ACC112 (cell line): ENCODE results near the gene RNU5B-1.

ENCODE experiments used
- H2AFZ ChIP-seq: fragments of 200-600 bp; sonication (generic); one replicate; pipeline ENCODE4 v1.6.0; 2017; ENCODE audit warnings: antibody characterized with exemption, low read length; ENCODE audit not compliant: unreplicated experiment
- H3K27ac ChIP-seq: fragments of 200-600 bp; sonication (generic); 2 replicates; pipeline ENCODE4 v1.5.1; 2014; ENCODE audit warnings: low read depth, mild to moderate bottlenecking, antibody characterized with exemption, low read length, moderate library complexity
- H3K27me3 ChIP-seq: fragments of 200-600 bp; sonication (generic); 2 replicates; pipeline ENCODE4 v1.6.1; 2014; ENCODE audit warnings: mild to moderate bottlenecking, antibody characterized with exemption, low read length, moderate library complexity, mixed read lengths; ENCODE audit not compliant: insufficient read depth
- H3K36me3 ChIP-seq: fragments of 200-600 bp; sonication (generic); 2 replicates; pipeline ENCODE4 v1.6.1; 2016; ENCODE audit warnings: mild to moderate bottlenecking, antibody characterized with exemption, low read length, moderate library complexity, mixed read lengths; ENCODE audit not compliant: insufficient read depth
- H3K4me1 ChIP-seq: fragments of 200-600 bp; sonication (generic); one replicate; pipeline ENCODE4 v1.6.1; 2016; ENCODE audit warnings: low read length, mixed read lengths; ENCODE audit not compliant: insufficient read depth, unreplicated experiment, control insufficient read depth
- H3K4me3 ChIP-seq: fragments of 200-600 bp; sonication (generic); 2 replicates; pipeline ENCODE4 v1.5.1; 2014; ENCODE audit warnings: mild to moderate bottlenecking, low read depth, low read length
- H3K79me2 ChIP-seq: fragments of 200-600 bp; sonication (generic); one replicate; pipeline ENCODE4 v1.6.0; 2016; ENCODE audit warnings: low read length; ENCODE audit not compliant: control insufficient read depth, unreplicated experiment, insufficient read depth

Gene RNU5B-1

DNA sequence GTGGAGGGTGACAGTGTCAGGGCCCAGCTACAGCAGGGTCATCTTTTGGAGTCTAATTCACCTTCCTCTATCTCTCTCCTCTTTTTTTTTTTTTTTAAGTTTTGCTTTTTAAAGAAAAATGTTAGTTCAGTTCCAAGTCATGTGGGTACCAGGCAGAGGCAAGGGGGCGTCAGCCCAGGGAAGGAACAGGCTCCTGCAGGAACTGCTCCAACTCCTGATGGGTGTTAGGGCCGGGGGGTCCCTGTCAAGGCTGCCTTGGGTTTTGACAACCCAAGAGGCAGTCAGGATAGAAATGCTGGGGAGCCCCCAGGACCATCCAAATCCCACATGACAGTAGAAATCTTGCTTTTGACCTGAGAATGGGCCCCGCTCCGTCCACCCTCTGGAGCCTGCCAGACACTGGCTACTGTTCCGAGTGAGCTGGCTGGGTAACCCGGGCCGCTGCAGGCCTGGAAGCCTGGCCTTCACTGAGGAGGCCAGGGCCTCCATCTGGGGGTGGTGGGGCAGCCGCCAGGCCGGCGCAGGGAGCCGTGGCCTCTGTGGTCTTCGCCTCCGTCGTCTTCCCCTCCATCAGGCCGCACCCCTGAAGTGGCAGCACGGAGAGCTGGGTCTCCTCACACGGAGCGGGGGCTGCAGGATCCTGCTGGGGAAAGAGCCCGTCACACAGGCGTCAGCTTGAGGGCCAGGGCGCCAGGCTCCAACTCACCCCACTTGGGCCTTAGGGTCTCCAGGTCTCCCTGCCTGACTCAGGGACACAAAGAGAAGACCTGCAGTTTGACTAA, 24.2 kb downstream of the RNU5B-1 start:
- no peaks in the 10 kb centered on the region for H3K27me3 ChIP-seq

DNA sequence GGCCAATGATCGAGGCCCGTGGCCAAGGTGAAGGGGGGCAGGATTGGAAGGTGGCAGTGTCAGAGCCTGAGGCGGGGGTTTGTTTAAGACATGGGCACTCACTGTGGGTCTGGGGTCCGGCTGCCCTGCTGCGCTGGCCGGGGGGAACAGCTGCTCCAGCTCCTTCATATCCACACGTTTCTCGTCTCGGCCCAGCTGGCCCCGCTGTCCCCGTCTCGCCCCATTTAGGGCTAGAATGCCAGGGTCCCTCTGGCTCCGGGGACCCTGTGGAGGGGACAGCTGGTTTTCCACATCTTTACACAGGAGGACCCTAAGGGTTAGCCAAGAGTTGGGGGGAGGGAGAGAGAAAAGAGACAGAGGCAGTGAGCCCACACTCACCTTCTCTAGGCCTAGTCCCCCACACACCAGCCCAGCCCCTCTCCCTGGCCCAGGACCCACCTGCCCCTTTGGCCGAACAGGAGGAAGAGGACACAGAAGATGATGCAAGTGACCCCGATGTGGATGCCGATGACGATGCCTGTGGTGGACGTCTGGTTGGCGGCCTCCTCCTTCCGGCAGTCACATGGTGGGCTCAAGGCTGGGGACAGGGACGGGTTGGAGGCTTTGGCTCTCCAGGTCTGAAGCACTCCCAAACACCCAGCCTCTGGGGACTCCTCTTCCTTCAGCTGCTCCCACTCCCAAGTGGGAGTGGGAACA, 25.0 kb downstream of the RNU5B-1 start:
- H3K36me3 ChIP-seq, result no peaks in the 10 kb centered on the region
- H3K27me3 ChIP-seq, result no peaks in the 10 kb centered on the region
- no peak overlapping the region for H2AFZ ChIP-seq
- H3K4me1 ChIP-seq, result no peaks in the 10 kb centered on the region
- H3K27ac ChIP-seq, result no peak overlapping the region
- H3K4me3 ChIP-seq, result no peak overlapping the region
- no peaks in the 10 kb centered on the region for H3K79me2 ChIP-seq

More for the DNA sequence above, 24.2 kb downstream of the RNU5B-1 start:
- Histone ChIP-seq H3K4me3 (no peak overlapping the region), H3K27ac (no peak overlapping the region), H3K36me3 (no peaks in the 10 kb centered on the region), H3K4me1 (no peaks in the 10 kb centered on the region), H2AFZ (no peak overlapping the region), H3K79me2 (no peaks in the 10 kb centered on the region)

DNA sequence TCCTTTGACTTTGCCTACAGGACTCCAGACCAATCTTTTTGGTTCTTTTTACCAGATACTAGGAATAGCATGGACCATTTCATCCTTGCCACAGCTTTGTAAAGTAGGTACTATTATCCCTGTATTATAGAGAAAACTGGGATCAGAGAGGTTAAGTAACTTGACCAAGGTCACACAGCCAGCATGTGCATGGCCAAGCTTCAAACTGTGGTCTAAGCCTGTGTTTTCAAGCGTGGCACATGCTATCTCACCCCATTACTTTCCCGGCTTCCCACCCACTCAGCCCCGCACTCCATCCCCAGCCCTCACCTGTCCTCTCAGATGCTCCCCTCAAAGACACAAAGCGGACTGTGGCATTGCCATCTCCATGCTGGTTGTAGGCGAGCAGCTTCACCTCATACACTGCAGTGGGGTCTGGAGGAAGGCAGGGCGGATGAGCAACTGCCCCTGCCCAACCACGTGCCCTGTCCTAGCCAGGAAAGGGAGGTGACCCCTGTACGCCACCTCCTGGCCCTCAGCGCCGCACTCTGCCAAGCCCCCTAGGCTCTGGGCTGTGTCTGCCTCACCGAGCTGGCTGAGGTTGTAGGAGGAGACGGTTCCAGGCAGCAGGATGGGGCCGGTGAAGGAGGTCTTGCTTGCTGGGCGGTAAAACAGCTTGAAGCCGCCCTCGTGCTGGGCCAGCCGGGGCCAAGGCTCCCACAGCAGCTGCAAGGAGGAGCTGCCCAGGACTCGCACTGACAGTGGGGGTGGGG, 25.7 kb downstream of the RNU5B-1 start:
- Histone ChIP-seq H3K79me2 (no peaks in the 10 kb centered on the region), H3K27me3 (0 out of 2 replicates have a peak, but pooled peaks cover 3% of the 10 kb centered on the region), H3K36me3 (no peaks in the 10 kb centered on the region), H3K4me3 (no peak overlapping the region), H3K27ac (no peak overlapping the region), H2AFZ (no peak overlapping the region), H3K4me1 (no peaks in the 10 kb centered on the region)

DNA sequence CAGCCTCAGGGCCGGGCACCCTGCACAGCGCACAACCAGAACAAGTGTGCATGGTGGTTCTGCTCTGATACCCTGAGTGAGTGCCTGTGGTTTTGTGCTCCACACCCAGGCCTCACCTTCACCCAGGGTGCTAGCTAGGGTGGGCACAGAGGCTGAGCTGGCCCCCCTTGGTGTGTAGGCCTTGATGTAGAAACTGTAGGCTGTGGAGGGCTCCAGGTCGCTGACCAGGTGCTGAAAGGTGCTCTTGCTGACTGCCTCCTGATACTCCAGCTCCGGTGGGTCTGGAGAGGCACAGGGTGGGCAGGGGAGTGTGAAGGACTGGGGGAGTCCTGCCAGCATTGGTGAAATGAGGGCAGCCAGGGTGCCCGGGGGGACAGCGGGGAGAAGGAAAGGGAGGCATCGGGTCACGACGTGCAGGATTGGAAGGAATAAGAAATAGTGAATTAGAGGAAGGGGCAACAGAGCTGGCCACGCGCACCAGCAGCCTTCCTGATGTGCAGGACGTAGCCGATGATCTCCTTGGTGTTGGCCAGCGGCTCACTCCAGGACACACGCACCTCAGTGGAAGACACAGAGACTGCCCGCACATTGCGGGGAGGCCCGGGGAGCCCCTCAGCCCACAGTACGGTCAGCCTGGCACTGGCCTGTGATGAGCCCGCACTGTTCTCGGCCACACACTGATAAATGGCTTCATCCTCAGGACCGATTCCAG, 26.6 kb downstream of the RNU5B-1 start:
- Histone ChIP-seq H3K4me1 (no peaks in the 10 kb centered on the region), H2AFZ (no peak overlapping the region), H3K27ac (no peak overlapping the region), H3K79me2 (no peaks in the 10 kb centered on the region), H3K27me3 (peaks cover 7% of the 10 kb centered on the region; the same call in 1 of the 2 replicates), H3K4me3 (no peak overlapping the region), H3K36me3 (no peaks in the 10 kb centered on the region)

- no peaks in the 10 kb centered on the region for H3K79me2 ChIP-seq
- H3K27ac ChIP-seq, result no peak overlapping the region
- peaks cover 7% of the 10 kb centered on the region for H3K27me3 ChIP-seq
- no peaks in the 10 kb centered on the region for H3K4me1 ChIP-seq
- no peak overlapping the region for H2AFZ ChIP-seq
- no peaks in the 10 kb centered on the region for H3K36me3 ChIP-seq
- no peak overlapping the region for H3K4me3 ChIP-seq
Measured at GRCh38 chr15:65331811-65332210, 27.3 kb downstream of the RNU5B-1 start.

DNA sequence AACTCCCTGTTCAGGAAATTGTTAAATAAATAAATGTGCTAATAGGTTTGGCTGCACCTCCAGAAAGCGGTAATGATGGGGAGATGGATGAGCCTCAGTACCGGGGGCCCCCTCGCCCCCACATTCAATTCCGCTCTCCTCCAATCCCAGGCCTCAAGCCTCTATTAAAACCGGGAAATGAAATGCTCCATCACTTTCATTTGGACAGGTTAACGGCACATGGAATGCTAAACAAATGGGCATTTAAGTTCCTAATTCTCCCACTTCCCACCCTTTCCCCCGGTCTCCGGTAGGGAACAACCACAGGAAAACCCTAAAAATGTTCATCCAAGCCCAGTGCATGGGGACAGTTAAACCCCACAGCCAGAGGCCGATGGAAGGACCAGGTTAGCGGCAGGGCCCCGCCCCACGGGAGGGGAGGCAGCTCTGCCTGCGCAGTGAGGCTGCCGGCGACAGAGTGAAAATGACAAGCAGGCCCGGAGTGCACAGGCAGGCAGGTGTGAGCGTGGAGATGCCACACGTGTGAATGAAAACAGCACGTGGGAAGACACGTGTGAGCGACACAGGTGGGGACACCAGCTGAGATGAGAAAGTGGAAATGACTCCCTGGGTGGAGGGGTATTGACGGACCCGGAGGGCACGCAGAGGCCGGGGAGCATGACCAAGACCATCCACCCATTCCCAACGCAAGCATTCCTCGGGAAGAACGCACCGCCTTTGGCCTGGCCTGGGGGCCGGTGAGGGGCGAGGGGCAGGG, 28.1 kb downstream of the RNU5B-1 start:
- H3K36me3 ChIP-seq, result no peaks in the 10 kb centered on the region
- peaks cover 7% of the 10 kb centered on the region for H3K27me3 ChIP-seq
- no peak overlapping the region for H3K27ac ChIP-seq
- H3K4me1 ChIP-seq, result no peaks in the 10 kb centered on the region
- no peak overlapping the region for H3K4me3 ChIP-seq
- no peak overlapping the region for H2AFZ ChIP-seq
- H3K79me2 ChIP-seq, result no peaks in the 10 kb centered on the region

DNA sequence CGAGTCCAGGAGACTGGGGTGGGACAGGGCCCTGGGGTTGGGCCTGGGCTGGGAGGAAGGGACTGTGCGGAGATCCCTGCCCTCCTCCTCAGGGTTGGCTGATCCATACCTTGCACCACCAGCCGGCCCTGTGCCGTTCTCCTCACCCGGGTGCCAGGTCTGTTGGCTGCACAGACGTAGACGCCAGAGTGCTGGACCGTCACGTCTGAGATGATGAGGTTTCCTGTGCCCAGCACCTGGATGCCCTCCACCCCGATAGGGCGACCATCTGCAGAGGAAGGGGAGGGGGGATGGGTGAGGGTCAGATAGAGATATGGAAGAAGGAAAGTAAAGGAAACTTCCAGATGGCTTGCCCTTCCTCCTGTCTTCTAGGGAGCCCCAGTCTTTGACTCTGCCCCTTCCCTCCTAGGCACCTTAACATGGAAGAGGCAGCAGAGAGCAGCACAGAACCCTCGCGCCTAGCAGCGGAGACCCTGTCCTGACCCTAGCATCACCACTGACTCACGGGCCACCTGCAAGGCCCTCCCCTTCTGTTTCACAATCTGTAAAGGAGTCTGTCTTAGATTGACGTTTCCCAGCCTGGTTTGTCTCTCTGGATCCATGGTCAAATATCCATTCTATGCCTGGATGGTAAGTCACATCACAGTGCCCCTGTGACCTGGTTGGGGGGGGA, 28.8 kb downstream of the RNU5B-1 start:
- Histone ChIP-seq H3K4me3 (no peak overlapping the region), H3K79me2 (no peaks in the 10 kb centered on the region), H3K36me3 (no peaks in the 10 kb centered on the region), H3K4me1 (no peaks in the 10 kb centered on the region), H2AFZ (no peak overlapping the region), H3K27me3 (peaks cover 13% of the 10 kb centered on the region), H3K27ac (no peak overlapping the region)

DNA sequence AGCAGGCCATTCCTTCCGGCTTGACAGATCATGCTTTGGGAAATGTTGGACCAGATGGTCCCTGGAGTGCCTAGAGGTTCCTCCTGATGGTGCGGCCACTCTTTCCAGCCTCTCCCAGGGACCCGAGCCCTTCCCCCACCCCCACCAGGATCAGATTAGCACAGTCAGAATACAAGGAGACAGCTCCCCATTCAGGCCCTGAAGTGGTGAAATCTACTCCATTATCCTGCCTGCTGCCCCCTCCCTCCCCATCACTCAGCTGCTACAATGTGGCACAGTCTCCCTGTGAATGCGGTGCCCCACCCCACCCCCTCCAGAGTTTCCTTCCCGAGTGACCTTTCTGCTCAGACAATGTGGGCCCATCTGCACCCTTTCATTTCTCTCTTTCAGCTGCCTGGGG, 29.4 kb downstream of the RNU5B-1 start:
- H3K79me2 ChIP-seq, result no peaks in the 10 kb centered on the region
- no peaks in the 10 kb centered on the region for H3K4me1 ChIP-seq
- H3K4me3 ChIP-seq, result no peak overlapping the region
- H2AFZ ChIP-seq, result no peak overlapping the region
- peaks cover 13% of the 10 kb centered on the region for H3K27me3 ChIP-seq
- no peaks in the 10 kb centered on the region for H3K36me3 ChIP-seq
- no peak overlapping the region for H3K27ac ChIP-seq

GRCh38 chr15:65334586-65335231, 30.2 kb downstream of the RNU5B-1 start:
- no peaks in the 10 kb centered on the region for H3K79me2 ChIP-seq
- no peaks in the 10 kb centered on the region for H3K36me3 ChIP-seq
- H3K4me1 ChIP-seq, result no peaks in the 10 kb centered on the region
- H3K27ac ChIP-seq, result no peak overlapping the region
- no peak overlapping the region for H2AFZ ChIP-seq
- H3K4me3 ChIP-seq, result no peak overlapping the region
- H3K27me3 ChIP-seq, result peaks cover 13% of the 10 kb centered on the region
